ENCODE measurements around the gene LRRC8B. TPM values are rescaled to one million over a fixed set of nuclear protein-coding genes. Genes with fewer than 3 reads are reported as not detected.

LRRC8B gene
- total RNA-seq, 1 experiment from 2014 or later: 24.2 TPM

GRCh38 chr1:89524369-89525168, at the start of gene LRRC8B (continued):
- TF ChIP-seq E2F4 (CRISPR knock-in tag; IDR thresholded peaks at IDR 0.05; ENCODE audit: borderline replicate concordance, low read depth) (peak; percentile 51; the same call in 1 of the 2 replicates), ELF4 (CRISPR knock-in tag; IDR thresholded peaks at IDR 0.05; ENCODE audit: low read depth) (peak; percentile 21; the same call in 1 of the 2 replicates), HMGA2 (CRISPR knock-in tag; IDR thresholded peaks at IDR 0.05) (no peak), PRDM15 (CRISPR knock-in tag; IDR thresholded peaks at IDR 0.05) (peak; percentile 57; the same call in 1 of the 2 replicates), CREM (CRISPR knock-in tag; IDR thresholded peaks at IDR 0.05) (peak; percentile 78), CREB1 (CRISPR knock-in tag; IDR thresholded peaks at IDR 0.05) (no peak), ZNF396 (CRISPR knock-in tag; IDR thresholded peaks at IDR 0.05; ENCODE audit: borderline replicate concordance) (no peak), KAT7 (CRISPR knock-in tag; IDR thresholded peaks at IDR 0.05; ENCODE audit: borderline replicate concordance) (peak; percentile 72; the same call in 1 of the 2 replicates), ZNF532 (CRISPR knock-in tag; IDR thresholded peaks at IDR 0.05; ENCODE audit: borderline replicate concordance) (0 out of 2 replicates have a peak, but pooled peaks have one; percentile 41), SMAD4 (CRISPR knock-in tag; IDR thresholded peaks at IDR 0.05) (no peak), ZBTB21 (CRISPR knock-in tag; IDR thresholded peaks at IDR 0.05; ENCODE audit: borderline replicate concordance) (no peak; the same call in 1 of the 2 replicates), AR (CRISPR knock-in tag; IDR thresholded peaks at IDR 0.05) (no peak), AFF4 (CRISPR knock-in tag; IDR thresholded peaks at IDR 0.05; ENCODE audit: borderline replicate concordance) (no peak), CTCF (IDR thresholded peaks at IDR 0.05) (no peak), JAZF1 (CRISPR knock-in tag; IDR thresholded peaks at IDR 0.05) (no peak), PRRX2 (CRISPR knock-in tag; IDR thresholded peaks at IDR 0.05) (no peak), ZNF425 (CRISPR knock-in tag; conservative IDR thresholded peaks at IDR 0.05) (no peak)

Measured in WTC11 (cell line).